Vagina (tissue), 2 donors: ENCODE data around the gene RSAD2.

Experiments used
- POLR2A ChIP-seq, 2 donors: fragments of 450-650 bp; IDR thresholded peaks; one replicate each; pipeline ENCODE4 v1.6.1; 2017; ENCODE audit warnings: antibody characterized with exemption in 2 of 2, mild to moderate bottlenecking in 2 of 2, moderate library complexity in 2 of 2
- TF ChIP-seq, protein P1 (sequence below), 3 experiments: fragments of 450-650 bp in 2 of 3; fragments of 200-600 bp in 1 of 3; sonication (generic) in 1 of 3; IDR thresholded peaks; one replicate each; pipeline ENCODE4 v1.5.1; 2017 to 2019; ENCODE audit warnings: antibody characterized with exemption in 3 of 3, mild to moderate bottlenecking in 2 of 3, moderate library complexity in 2 of 3

DNA sequence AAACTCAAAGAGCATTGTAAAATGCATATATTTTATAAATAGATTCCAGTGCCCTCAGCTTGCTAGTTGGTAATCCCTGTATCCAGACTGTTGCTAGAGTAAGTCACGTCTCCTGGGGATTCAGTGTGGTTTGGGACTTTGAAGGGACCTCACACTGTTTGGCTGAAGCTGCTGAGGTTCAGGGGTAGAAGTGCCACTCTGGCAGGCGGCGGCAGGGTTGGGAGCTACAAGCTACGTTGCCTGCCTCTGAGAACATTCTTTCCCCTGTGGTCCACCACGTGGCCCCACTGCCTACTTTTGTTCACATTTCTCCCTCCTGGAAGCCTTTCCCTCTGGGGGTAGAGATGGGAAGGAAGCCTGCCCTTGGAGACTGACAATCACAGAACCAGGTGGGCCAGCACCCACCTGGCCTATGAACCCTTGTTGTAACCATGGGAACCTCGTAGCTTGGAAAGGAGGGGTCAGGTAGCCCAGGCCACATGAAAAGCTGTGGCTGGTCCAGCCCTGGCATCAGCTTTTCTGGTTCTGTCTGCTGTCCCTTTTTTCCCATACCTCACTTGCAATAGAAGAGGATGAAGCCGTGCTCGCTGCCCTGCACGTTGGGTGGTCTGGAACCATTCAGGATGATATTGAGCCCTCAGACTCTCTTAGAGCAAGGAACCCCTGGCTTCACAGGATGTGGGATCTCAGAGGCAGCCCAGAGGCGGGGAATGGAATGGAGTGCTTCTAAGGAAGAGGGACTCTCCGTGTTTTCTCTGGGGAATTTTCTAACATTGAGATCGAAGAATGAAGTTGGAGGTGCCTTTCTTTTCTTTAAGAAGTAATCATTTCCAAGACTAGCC, 42.5 kb downstream of the RSAD2 start:
- no peak for TF ChIP-seq POLR2A (IDR thresholded peaks at IDR 0.05)
- TF ChIP-seq, protein P1, sequence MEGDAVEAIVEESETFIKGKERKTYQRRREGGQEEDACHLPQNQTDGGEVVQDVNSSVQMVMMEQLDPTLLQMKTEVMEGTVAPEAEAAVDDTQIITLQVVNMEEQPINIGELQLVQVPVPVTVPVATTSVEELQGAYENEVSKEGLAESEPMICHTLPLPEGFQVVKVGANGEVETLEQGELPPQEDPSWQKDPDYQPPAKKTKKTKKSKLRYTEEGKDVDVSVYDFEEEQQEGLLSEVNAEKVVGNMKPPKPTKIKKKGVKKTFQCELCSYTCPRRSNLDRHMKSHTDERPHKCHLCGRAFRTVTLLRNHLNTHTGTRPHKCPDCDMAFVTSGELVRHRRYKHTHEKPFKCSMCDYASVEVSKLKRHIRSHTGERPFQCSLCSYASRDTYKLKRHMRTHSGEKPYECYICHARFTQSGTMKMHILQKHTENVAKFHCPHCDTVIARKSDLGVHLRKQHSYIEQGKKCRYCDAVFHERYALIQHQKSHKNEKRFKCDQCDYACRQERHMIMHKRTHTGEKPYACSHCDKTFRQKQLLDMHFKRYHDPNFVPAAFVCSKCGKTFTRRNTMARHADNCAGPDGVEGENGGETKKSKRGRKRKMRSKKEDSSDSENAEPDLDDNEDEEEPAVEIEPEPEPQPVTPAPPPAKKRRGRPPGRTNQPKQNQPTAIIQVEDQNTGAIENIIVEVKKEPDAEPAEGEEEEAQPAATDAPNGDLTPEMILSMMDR (IDR thresholded peaks at IDR 0.05), result no peak
